C4-2B (cell line): ENCODE results near the gene NHERF2.

Experiments
- CTCF ChIP-seq: fragments of 450-650 bp; conservative IDR thresholded peaks from 2 replicates; pipeline ENCODE4 v1.5.1; 2017; ENCODE audit warnings: mild to moderate bottlenecking
- ZFX ChIP-seq: fragments of 450-650 bp; IDR thresholded peaks from 2 replicates; pipeline ENCODE4 v1.6.1; 2017

DNA sequence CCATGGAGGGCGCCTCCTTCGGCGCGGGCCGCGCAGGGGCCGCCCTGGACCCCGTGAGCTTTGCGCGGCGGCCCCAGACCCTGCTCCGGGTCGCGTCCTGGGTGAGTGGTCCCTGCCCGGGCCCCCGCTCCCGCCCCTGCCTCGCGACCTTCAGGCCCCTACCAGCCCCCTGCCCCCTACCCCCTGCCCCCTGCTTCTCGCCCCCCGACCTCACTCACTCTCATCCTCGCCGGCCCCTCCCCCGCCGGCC lies 36.7 kb upstream of the NHERF2 start:
- TF ChIP-seq CTCF (no peak), ZFX (no peak)
